Stimulated activated naive B cell treated with anti-CD40 and anti-IgM and Interleukin-4, amounts not matched to agents 10 μg/mL and 1 μg/mL and 100 μg/mL, for 72 hours (primary cell): Measurements from ENCODE around the gene PYCR2.

Experiments used
- ATAC-seq, 2 donors: fragments of 150-1000 bp; cut with Tn5 transposase; replicated peaks; 2 replicates each; pipeline ENCODE4 v1.10.0; 2021; ENCODE audit warnings: moderate library complexity in 1 of 2
- DNase-seq: peaks from one replicate; pipeline ENCODE4 v3.0.0; 2021
- H3K27ac Mint-ChIP-seq: one replicate; pipeline ENCODE4 v1.8.0; 2022; ENCODE audit warnings: mild to moderate bottlenecking, mixed read lengths
- H3K27me3 Mint-ChIP-seq, 2 donors: one replicate each; pipeline ENCODE4 v1.8.0; 2022; ENCODE audit warnings: mixed read lengths in 2 of 2
- H3K36me3 Mint-ChIP-seq, 2 donors: one replicate each; pipeline ENCODE4 v1.8.0; 2022; ENCODE audit warnings: mixed read lengths in 2 of 2, mild to moderate bottlenecking in 1 of 2
- H3K4me1 Mint-ChIP-seq, 2 donors: one replicate each; pipeline ENCODE4 v1.8.0; 2022; ENCODE audit warnings: mixed read lengths in 2 of 2, mild to moderate bottlenecking in 1 of 2
- H3K4me3 Mint-ChIP-seq, 2 donors: one replicate each; pipeline ENCODE4 v1.8.0; 2022; ENCODE audit warnings: mild to moderate bottlenecking in 2 of 2, mixed read lengths in 2 of 2, moderate library complexity in 1 of 2
- H3K9me3 Mint-ChIP-seq, 2 donors: one replicate each; pipeline ENCODE4 v1.8.0; 2022; ENCODE audit warnings: mixed read lengths in 2 of 2, mild to moderate bottlenecking in 1 of 2

The PYCR2 gene

GRCh38 chr1:225886159-225887029 is 37.7 kb downstream of the PYCR2 start:
- ATAC-seq, result no peak
- DNase-seq, result no peak
- Mint-ChIP-seq H3K9me3 (no peaks in the 10 kb centered on the region), H3K4me1 (peaks cover 10 to 30% of the 10 kb centered on the region in 2 donors), H3K4me3 (no peak overlapping the region), H3K27me3 (peaks cover 0 to 18% of the 10 kb centered on the region in 2 donors), H3K36me3 (no peaks in the 10 kb centered on the region), H3K27ac (peak overlapping the region; percentile 5)

GRCh38 chr1:225885336-225885735 is 38.7 kb downstream of the PYCR2 start:
- DNase-seq (no peak), ATAC-seq (no peak)
- H3K4me1 Mint-ChIP-seq, result peaks cover 18 to 36% of the 10 kb centered on the region in 2 donors
- no peak overlapping the region for H3K4me3 Mint-ChIP-seq
- H3K9me3 Mint-ChIP-seq, result no peaks in the 10 kb centered on the region
- no peaks in the 10 kb centered on the region for H3K36me3 Mint-ChIP-seq
- no peak overlapping the region for H3K27ac Mint-ChIP-seq
- H3K27me3 Mint-ChIP-seq, result peaks cover 0 to 18% of the 10 kb centered on the region in 2 donors

GRCh38 chr1:225883616-225884265 is 40.3 kb downstream of the PYCR2 start:
- Mint-ChIP-seq H3K27me3 (peaks cover 0 to 16% of the 10 kb centered on the region in 2 donors), H3K36me3 (no peaks in the 10 kb centered on the region), H3K27ac (peak overlapping the region; percentile 82)

GRCh38 chr1:225882694-225883615 is 41.1 kb downstream of the PYCR2 start:
- H3K27me3 Mint-ChIP-seq, result peaks cover 0 to 8% of the 10 kb centered on the region in 2 donors
- DNase-seq (no peak), ATAC-seq (peak; percentile 46 to 54)
- peak overlapping the region; percentile 93 to 94 for H3K4me3 Mint-ChIP-seq
- H3K9me3 Mint-ChIP-seq, result no peaks in the 10 kb centered on the region
- H3K36me3 Mint-ChIP-seq, result peaks cover 0 to under 1% of the 10 kb centered on the region in 2 donors
- peaks cover 37 to 58% of the 10 kb centered on the region in 2 donors for H3K4me1 Mint-ChIP-seq
- peak overlapping the region; percentile 85 for H3K27ac Mint-ChIP-seq

More at GRCh38 chr1:225883616-225884265, 40.3 kb downstream of the PYCR2 start:
- H3K4me1 Mint-ChIP-seq, result peaks cover 34 to 52% of the 10 kb centered on the region in 2 donors
- no peak for ATAC-seq
- no peaks in the 10 kb centered on the region for H3K9me3 Mint-ChIP-seq
- no peak for DNase-seq
- H3K4me3 Mint-ChIP-seq, result peak overlapping the region; percentile 93 to 94

GRCh38 chr1:225881959-225882693 is 41.9 kb downstream of the PYCR2 start, which contains the start of gene TMEM63A:
TMEM63A (minus strand) TSS chr1:225882380; CDS start chr1:225877580, 4,800 bp downstream.
- Mint-ChIP-seq H3K4me1 (peaks cover 42 to 59% of the 10 kb centered on the region in 2 donors), H3K36me3 (peaks cover 2 to 8% of the 10 kb centered on the region in 2 donors), H3K9me3 (no peaks in the 10 kb centered on the region), H3K27ac (peak within 1 kb of the TSS; percentile 85), H3K4me3 (peak within 1 kb of the TSS; percentile 93 to 94), H3K27me3 (peaks cover 0 to 5% of the 10 kb centered on the region in 2 donors)
- ATAC-seq (peak; percentile 80 to 84), DNase-seq (peak; percentile 82)

GRCh38 chr1:225881081-225881958 is 42.7 kb downstream of the PYCR2 start:
- H3K4me1 Mint-ChIP-seq, result peaks cover 42 to 54% of the 10 kb centered on the region in 2 donors
- no peak for DNase-seq
- H3K4me3 Mint-ChIP-seq, result peak overlapping the region; percentile 93 to 94
- peak overlapping the region; percentile 82 for H3K27ac Mint-ChIP-seq
- no peaks in the 10 kb centered on the region for H3K9me3 Mint-ChIP-seq
- peaks cover 5 to 11% of the 10 kb centered on the region in 2 donors for H3K36me3 Mint-ChIP-seq
- H3K27me3 Mint-ChIP-seq, result no peaks in the 10 kb centered on the region
- ATAC-seq, result peak; percentile 15 to 24

GRCh38 chr1:225880636-225881035 is 43.4 kb downstream of the PYCR2 start:
- H3K9me3 Mint-ChIP-seq, result no peaks in the 10 kb centered on the region
- H3K4me3 Mint-ChIP-seq, result peak overlapping the region in 1 of 2 donors; percentile 94
- peaks cover 42 to 54% of the 10 kb centered on the region in 2 donors for H3K4me1 Mint-ChIP-seq
- H3K27ac Mint-ChIP-seq, result no peak overlapping the region
- peaks cover 5 to 11% of the 10 kb centered on the region in 2 donors for H3K36me3 Mint-ChIP-seq
- ATAC-seq (no peak), DNase-seq (no peak)
- no peaks in the 10 kb centered on the region for H3K27me3 Mint-ChIP-seq

- no peak for ATAC-seq
- Mint-ChIP-seq H3K36me3 (peaks cover 5 to 13% of the 10 kb centered on the region in 2 donors), H3K4me1 (peaks cover 42 to 54% of the 10 kb centered on the region in 2 donors), H3K27ac (no peak overlapping the region), H3K9me3 (no peaks in the 10 kb centered on the region), H3K4me3 (peak overlapping the region; percentile 14 to 30), H3K27me3 (no peaks in the 10 kb centered on the region)
- DNase-seq, result no peak
These were observed 43.8 kb downstream of the PYCR2 start for GRCh38 chr1:225880222-225880588.

- H3K9me3 Mint-ChIP-seq, result no peaks in the 10 kb centered on the region
- no peak overlapping the region for H3K27ac Mint-ChIP-seq
- no peaks in the 10 kb centered on the region for H3K27me3 Mint-ChIP-seq
- no peak for DNase-seq
- no peak for ATAC-seq
- H3K36me3 Mint-ChIP-seq, result peaks cover 5 to 16% of the 10 kb centered on the region in 2 donors
- peak overlapping the region in 1 of 2 donors; percentile 14 for H3K4me3 Mint-ChIP-seq
- H3K4me1 Mint-ChIP-seq, result peaks cover 42 to 54% of the 10 kb centered on the region in 2 donors
These were observed 44.4 kb downstream of the PYCR2 start for GRCh38 chr1:225879521-225880221.

GRCh38 chr1:225878282-225878681 is 45.8 kb downstream of the PYCR2 start:
- no peak overlapping the region for H3K4me3 Mint-ChIP-seq
- peaks cover 37 to 45% of the 10 kb centered on the region in 2 donors for H3K4me1 Mint-ChIP-seq
- H3K36me3 Mint-ChIP-seq, result peaks cover 5 to 16% of the 10 kb centered on the region in 2 donors
- ATAC-seq (no peak), DNase-seq (no peak)
- no peaks in the 10 kb centered on the region for H3K9me3 Mint-ChIP-seq
- H3K27me3 Mint-ChIP-seq, result no peaks in the 10 kb centered on the region
- H3K27ac Mint-ChIP-seq, result peak overlapping the region; percentile 10

GRCh38 chr1:225877580-225877979 is 46.5 kb downstream of the PYCR2 start:
- Mint-ChIP-seq H3K27ac (peak overlapping the region; percentile 63), H3K36me3 (peaks cover 10 to 20% of the 10 kb centered on the region in 2 donors), H3K4me3 (no peak overlapping the region), H3K9me3 (no peaks in the 10 kb centered on the region), H3K27me3 (no peaks in the 10 kb centered on the region), H3K4me1 (peaks cover 35 to 42% of the 10 kb centered on the region in 2 donors)
- no peak for ATAC-seq
- no peak for DNase-seq

GRCh38 chr1:225876900-225877510 is 47.0 kb downstream of the PYCR2 start:
- no peak for ATAC-seq
- H3K4me3 Mint-ChIP-seq, result no peak overlapping the region
- H3K36me3 Mint-ChIP-seq, result peaks cover 10 to 20% of the 10 kb centered on the region in 2 donors

More at GRCh38 chr1:225876900-225877510, 47.0 kb downstream of the PYCR2 start:
- Mint-ChIP-seq H3K9me3 (no peaks in the 10 kb centered on the region), H3K27ac (no peak overlapping the region), H3K4me1 (peaks cover 35 to 42% of the 10 kb centered on the region in 2 donors), H3K27me3 (no peaks in the 10 kb centered on the region)
- DNase-seq, result no peak
